AG04449 (cell line): ENCODE measurements around the gene CCIN.

ENCODE experiments used
- CTCF ChIA-PET: fragments of 350-600 bp; formaldehyde crosslinking; extraction: SDS; loops from one replicate; lab custom pipeline; 2021; ENCODE audit warnings: antibody characterized with exemption; lab: Yijun Ruan, JAX
- POLR2A ChIA-PET: fragments of 400-600, 350-600 bp; formaldehyde crosslinking; extraction: SDS; loops from one replicate; lab custom pipeline; 2020; ENCODE audit warnings: antibody characterized with exemption, inconsistent platforms; lab: Yijun Ruan, JAX
- DNase-seq: peaks from one replicate; pipeline ENCODE4 v3.0.0-alpha.2; 2010; ENCODE audit warnings: low read depth, low spot score
- H3K4me3 ChIP-seq: 2 replicates; pipeline ENCODE4 v1.5.1; 2011; ENCODE audit warnings: low read depth, mild to moderate bottlenecking, control low read depth, low read length
- CTCF ChIP-seq: IDR thresholded peaks from one replicate; pipeline ENCODE4 v1.5.1; 2011; ENCODE audit warnings: mild to moderate bottlenecking, moderate library complexity, low read length, control low read depth, inconsistent platforms; ENCODE audit not compliant: insufficient read depth; ENCODE audit errors: missing control alignments

Gene CCIN

GRCh38 chr9:36134761-36135505, 34.3 kb upstream of the CCIN start:
- TF ChIP-seq CTCF, result no peak
- ChIA-PET CTCF (no interaction called here), POLR2A (interaction anchor here (1.0 kb wide), 1 partner anchor 28 kb away, joined by 3 read pairs; no protein-coding TSS in a partner anchor)
- no peak overlapping the region for H3K4me3 ChIP-seq
- DNase-seq, result no peak

GRCh38 chr9:36135741-36136271, 33.4 kb upstream of the CCIN start:
- H3K4me3 ChIP-seq, result peak overlapping the region; percentile 64
- DNase-seq, result no peak
- POLR2A ChIA-PET, result interaction anchor here (0.8 to 1.9 kb wide), 4 partner anchors 13 to 67 kb away, joined by 3 to 13 read pairs (median 7); no protein-coding TSS in a partner anchor
- CTCF ChIA-PET, result interaction anchor here (1.1 to 2.1 kb wide), 3 partner anchors 8 to 32 kb away, joined by 3 to 9 read pairs (median 5); no protein-coding TSS in a partner anchor
- no peak for TF ChIP-seq CTCF

GRCh38 chr9:36136272-36136893, 32.8 kb upstream of the CCIN start, which contains the start of gene GLIPR2:
TSS of gene GLIPR2 (plus strand) at chr9:36136733. CDS start at chr9:36136779, 46 bp downstream.
- peak; percentile 14 for TF ChIP-seq CTCF
- ChIA-PET CTCF (interaction anchor here (0.8 to 6.3 kb wide), 6 partner anchors 8 to 92 kb away, joined by 3 to 45 read pairs (median 4); partner anchors contain the start of gene CLTA), POLR2A (interaction anchor here (0.8 to 1.9 kb wide), 4 partner anchors 12 to 66 kb away, joined by 3 to 13 read pairs (median 7); no protein-coding TSS in a partner anchor)
- H3K4me3 ChIP-seq, result peak within 1 kb of the TSS; percentile 64
- no peak for DNase-seq

GRCh38 chr9:36136894-36137391, 32.2 kb upstream of the CCIN start:
- TF ChIP-seq CTCF, result no peak
- no peak for DNase-seq
- H3K4me3 ChIP-seq, result peak overlapping the region; percentile 64
- CTCF ChIA-PET, result interaction anchor here (0.8 to 6.3 kb wide), 6 partner anchors 9 to 93 kb away, joined by 3 to 45 read pairs (median 4); partner anchors contain the start of gene CLTA
- POLR2A ChIA-PET, result interaction anchor here (1.0 to 1.9 kb wide), 3 partner anchors 12 to 63 kb away, joined by 5 to 13 read pairs (median 9); no protein-coding TSS in a partner anchor

- POLR2A ChIA-PET, result interaction anchor here (0.6 to 1.9 kb wide), 2 partner anchors 11 to 75 kb away, joined by 3 to 13 read pairs; no protein-coding TSS in a partner anchor
- TF ChIP-seq CTCF, result no peak
- peak overlapping the region; percentile 64 for H3K4me3 ChIP-seq
- CTCF ChIA-PET, result interaction anchor here (0.8 to 6.3 kb wide), 5 partner anchors 10 to 93 kb away, joined by 3 to 45 read pairs (median 5); partner anchors contain the start of gene CLTA
- no peak for DNase-seq
Observed at GRCh38 chr9:36137392-36138004, 31.7 kb upstream of the CCIN start.
